CD4-positive, alpha-beta T cell treated with Interleukin-12 subunit alpha and Interleukin-12 subunit beta, for 1 hour (primary cell): ENCODE results near the gene EXOG.

Experiments used
- DNase-seq: peaks from one replicate; pipeline ENCODE4 v3.0.0-alpha.2; 2020

EXOG gene

DNA sequence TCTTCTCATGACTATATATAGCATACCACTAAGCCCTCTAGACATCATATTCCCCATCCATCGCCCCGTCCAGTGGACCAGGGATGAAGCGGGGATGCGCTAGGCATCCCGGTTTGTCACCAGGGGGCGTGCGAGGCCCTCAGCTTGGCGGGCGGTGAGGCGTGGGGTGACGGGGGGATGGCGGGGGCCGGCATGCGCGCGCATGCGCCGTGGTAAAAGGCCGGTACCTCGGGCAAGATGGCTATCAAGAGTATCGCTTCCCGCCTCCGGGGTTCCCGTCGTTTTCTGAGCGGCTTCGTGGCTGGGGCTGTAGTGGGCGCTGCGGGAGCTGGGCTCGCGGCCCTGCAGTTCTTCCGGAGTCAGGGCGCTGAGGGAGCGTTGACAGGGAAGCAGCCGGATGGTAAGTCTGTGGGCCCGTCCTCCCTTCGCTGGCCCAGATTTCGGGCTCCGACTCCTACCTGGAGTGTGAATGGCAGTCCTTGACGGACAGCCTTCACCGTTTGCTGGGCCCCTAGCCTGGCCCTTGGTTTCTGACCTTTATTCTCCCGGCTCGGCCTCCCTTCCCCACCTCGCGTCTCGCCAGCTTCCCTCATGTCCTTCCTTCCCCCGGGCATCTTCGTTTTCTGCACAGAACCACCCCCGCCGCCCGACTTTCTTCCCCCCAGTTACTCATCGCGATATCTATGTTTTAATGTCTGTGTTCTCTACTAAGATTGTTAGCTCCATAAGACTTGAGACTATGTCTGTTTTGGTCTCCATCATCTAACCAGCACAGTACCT, at the start of gene EXOG:
Gene EXOG, plus strand, starts transcription at position 210 of the 780 bp plus-strand sequence. Its CDS starts 28 bp downstream, at position 238.
- DNase-seq: peak; percentile 95

DNA sequence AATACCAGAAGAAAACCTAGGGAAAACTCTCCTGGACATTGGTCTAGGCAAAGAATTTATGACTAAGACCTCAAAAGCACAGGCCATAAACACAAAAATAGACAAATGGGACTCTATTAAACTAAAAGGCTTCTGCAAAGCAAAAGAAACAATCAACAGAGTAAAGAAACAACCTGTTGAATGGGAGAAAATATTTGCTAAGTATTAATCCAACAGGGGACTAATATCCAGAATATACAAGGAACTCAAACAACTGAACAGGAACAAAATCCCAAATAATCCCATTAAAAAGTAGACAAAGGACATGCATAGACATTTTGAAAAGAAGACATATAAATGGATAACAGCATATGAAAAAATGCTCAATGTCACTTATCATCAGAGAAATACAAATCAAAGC, 49.3 kb upstream of the EXOG start:
- no peak for DNase-seq

DNA sequence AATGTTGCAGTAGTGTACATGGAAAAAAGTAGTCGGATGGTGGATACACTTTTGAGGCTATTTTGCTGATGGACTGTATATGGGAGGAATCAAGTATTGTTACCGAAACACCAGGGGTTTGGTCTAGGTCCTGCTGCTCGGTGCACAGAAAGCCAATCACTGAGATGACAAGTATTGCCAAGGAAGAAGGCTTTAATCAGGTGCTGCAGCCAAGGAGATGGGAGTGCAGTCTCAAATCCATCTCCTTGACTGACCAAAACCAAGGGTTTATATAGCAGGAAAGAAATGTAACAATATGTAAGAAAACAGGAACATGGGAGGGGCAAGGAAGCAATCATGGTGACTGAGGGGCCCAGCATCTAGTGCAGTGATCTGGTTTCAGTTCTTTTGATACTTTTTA, 45.3 kb upstream of the EXOG start:
- DNase-seq: no peak

DNA sequence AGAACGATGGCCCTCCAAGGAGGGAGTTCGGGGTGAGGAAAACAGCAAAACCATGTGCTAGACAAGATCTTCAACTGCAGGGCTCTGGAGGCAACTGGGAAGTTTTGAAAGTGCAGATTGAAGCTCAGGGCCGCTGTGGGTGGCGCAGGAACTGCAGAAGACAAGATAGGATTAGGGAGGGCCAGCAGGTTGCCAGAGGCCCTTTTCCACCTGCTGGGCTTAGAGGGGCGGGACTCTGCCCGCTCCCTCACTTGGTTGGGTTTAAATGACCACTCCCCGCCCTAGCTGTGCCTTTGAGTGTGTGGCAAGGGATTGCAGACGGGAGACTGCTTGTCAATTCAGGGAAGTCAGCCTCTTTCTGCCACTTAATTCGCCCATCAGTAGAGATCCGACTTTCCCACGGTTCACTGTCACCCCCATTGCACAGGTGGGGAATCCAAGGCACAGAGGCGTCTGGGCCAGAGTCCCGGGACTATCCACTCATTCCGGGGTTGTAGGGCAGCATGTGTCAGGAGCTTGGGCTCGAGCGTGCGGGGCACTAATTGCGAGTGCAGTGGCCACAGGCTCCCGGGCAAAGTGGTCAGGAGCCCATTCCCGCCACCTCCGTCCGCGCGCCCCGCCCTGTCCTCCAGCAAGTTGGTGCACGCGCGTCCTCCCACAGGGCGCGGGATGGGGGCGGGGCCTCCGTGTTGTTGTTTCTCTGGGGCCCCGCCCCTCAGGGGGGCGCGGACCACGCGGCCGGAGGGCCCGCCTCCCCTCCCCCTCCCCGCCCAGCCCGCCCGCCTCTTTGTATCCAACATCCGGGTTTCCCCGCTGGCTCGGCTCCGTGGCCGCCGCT, 42.8 kb upstream of the EXOG start, which contains the start of gene ACVR2B:
Gene ACVR2B, plus strand, starts transcription at position 816 of the 838 bp plus-strand sequence. CDS start 433 bp downstream, outside the sequence.
- DNase-seq: peak; percentile 77

DNA sequence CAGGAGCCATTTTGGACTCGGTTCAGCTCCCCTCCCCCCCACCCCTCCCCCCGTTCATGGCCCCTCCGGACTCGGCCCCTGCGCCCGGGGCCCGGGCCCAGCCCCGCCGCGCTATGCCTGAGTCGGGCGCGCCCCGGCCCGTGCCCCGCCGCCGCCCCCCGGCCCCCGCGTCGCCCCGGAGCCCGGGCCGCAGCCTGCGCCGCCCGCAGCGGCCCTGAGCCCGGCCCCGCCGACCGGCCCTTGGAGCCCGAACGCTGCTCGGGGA, 42.3 kb upstream of the EXOG start:
- no peak for DNase-seq

DNA sequence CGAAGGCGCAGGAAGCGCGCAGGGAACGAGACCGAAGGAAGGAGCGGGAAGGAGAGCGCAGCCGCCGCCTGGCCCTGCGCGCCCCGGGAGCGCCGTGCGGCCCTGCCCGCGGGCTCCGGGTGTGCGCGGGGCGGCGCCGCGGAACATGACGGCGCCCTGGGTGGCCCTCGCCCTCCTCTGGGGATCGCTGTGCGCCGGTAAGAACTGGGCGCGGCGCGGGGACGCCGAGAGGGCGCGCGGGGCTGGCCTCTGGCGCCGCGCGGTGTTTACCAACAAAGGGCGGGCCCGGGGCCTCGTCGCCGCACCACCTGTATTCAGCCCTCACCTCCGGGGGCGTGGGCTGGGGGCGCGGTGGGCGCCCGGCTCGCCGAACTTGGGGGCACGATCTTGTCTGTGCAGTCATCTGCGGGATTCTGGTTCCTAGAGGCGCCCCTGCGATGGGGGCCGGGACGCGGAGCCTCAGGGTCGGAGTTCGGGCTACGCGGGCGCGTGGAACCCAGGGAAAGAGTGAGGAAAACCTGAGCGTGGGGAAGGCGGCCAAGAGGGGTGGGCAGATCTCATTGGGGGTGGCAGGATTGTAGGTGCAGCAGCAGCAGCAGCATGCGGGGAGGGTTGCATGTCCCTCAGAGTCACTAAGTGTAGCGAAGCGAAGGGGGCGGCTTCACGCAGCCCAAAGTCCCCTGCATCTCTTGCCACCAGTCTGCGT, 41.8 kb upstream of the EXOG start:
- DNase-seq: peak; percentile 38

GRCh38 chr3:38454884-38455638, 41.1 kb upstream of the EXOG start:
- peak; percentile 30 for DNase-seq

DNA sequence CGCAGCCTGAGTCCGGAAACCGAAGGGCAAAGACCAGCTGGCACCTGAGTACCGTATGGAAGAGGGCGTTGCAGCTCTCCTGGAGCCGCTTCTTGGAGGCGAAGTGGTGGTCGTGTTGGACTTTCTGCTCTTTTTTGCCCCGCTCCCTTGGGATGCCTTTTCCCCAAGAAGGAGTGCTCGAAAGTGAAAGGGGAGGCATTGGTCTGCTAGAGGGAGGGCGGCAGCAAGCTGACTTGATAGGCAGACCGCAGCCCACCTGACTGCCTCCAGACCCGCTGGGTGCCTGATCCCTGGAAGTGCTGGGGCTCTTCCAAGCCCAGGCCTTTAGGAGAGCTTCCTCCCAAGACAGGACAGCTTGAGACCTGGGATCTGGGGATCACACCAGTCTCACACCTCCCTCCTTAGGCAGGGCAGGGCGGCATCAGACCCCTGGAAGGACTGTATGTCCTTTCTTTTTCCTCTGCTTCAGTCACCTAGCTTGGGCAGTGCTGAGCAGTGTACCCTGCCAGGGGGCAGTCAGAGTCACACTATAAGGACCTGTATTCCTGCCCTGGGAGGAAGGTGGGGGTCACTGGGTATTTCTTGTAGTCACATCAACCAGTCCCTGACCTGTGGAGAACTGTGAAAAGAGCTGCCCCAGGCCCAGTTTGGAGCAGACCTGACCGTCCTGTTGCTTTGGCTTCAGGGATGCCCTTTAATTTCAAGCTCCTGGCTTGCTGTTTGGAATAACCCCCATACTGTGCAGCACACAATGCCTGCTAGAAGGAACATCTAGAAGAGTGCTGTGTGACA, 40.3 kb upstream of the EXOG start:
- DNase-seq: no peak

DNA sequence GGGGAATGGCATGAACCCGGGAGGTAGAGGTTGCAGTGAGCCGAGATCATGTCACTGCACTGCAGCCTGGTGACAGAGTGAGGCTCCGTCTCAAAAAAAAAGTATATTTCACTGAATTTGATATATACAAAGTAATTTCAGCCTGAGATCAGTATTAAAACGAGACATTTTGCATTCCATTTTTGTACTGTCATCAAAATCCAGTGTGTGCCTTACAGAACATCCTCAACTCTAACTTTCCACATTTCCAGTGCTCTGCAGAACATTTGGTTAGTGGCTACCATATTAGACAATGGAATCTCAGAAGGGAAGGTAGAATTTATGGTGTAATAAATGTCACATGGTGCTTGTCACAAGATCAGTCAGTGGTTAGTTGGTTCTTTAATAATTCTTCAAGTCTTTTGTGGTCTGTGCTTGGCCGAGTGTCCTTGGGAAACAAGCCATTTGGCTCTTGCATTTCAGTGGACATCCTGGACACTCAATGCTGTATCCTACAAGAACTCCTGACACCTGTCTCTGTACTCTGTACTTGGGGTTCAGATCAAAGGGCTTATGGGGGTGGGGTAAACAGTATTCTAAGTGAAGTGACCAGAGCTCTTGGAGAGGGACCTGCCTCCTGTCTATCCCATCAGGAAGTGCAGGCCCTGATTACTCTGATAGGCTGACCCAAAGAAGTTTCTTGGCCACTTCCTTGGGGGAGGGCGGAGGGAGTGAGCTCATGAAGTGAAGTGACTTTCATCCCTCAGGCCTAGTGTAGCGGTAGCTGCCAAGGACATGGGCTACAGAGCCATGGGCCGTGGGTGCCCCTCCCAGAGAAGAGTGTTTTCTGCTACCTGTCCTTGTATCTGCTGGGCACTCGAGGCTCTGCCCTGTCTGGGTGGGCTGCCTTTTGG, 38.8 kb upstream of the EXOG start:
- no peak for DNase-seq

DNA sequence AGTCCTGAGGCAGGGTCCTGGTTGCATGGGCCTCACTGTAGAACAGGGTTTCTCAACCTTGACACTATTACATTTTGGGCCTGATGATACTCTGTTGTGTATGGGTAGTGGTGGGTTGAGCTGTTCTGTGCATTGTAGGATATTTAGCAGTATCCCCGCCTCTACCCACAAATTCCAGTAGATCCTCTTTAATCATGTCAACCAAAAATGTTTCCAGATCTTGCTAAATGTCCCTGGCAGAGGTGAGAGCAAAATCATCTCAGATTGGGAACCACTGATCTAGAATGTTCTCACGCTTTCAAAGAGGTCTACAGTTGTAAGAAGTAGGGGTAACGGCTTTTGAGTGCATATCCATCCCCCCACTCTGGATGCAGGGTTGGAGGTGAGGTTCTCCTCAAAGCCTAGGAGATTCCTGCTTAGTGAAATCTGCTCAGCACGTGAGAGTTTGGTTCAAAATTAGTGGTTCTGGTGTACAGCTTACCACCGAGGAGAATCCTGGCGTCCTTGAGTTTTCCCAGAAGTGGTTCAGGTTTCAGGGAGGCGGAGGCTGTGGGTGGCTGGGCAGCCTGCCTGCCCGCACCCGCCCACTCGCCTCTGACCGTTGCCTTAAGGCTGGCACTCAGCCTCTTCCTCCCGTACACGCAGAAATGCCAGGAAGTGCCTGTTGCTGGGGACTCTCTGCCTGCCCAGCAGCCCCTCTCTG, 37.2 kb upstream of the EXOG start:
- DNase-seq: no peak

DNA sequence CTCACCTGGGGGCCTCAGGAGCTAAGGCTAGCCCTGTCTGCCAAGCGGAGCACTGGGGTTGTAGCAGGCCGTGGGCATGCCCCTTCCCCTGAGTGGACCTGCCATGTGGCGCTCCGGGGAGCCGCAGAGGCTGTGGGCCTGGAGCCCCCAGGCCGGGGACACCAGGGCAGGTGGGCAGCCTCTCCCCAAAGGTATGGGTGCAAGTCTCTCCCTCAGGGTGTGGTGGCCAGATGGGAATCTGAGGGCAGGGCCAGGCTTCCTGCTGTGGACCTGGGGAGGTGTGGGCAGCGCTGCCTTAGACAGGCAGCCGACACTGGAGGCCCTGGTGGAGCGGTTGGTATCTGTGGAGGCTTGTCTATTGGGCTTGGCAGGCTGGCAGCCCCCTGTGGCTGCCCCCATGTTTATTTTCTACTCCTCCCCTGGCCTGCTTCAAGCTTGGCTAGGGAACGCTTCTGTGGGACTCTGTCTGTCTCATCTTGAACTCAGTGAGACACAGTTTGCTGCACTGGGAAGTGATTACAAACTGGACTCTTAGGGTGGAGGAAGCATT, 36.6 kb upstream of the EXOG start:
- DNase-seq: no peak

DNA sequence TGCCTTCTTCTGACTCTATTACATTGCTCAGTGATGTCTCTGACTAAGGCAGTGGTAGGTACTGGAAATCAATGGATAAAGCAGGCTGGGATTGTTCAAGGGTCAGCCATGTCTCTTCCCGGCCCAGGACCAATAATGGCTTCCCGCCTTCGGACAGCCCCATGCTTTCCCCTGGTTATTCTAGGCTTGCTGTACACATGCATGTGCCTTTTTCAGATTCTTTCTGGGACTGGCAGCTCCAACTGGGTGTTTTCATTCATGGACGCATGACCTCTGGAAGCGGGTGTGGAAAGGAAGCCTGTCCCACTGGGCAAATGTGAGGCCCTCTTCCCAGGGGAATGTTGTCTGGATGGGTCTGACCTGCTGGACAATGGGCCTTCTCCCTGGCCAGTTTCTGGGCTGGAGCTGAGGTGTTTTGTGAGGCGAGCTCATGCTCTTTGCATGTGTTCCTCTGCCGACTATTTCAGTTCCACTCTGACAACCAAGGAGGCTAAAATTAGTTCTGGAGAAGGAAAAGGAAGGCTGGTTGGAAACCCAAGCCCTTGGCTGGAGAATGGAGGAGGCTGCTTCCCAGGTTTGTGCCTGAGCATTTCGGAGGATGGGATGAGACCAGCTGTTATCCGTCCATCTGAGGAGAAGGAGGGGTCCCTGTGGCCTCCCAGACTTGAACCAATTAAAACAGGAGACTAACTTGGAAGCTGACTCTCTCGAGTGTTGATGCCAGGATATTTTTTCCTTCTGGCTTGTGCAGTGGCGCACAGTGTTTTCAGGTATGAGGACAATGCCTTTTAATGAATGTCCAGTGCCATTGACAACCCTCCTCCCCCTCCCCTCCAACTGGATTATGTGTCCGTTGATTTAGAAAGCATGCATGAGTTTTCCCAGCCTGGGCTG, 35.5 kb upstream of the EXOG start:
- DNase-seq: no peak

DNA sequence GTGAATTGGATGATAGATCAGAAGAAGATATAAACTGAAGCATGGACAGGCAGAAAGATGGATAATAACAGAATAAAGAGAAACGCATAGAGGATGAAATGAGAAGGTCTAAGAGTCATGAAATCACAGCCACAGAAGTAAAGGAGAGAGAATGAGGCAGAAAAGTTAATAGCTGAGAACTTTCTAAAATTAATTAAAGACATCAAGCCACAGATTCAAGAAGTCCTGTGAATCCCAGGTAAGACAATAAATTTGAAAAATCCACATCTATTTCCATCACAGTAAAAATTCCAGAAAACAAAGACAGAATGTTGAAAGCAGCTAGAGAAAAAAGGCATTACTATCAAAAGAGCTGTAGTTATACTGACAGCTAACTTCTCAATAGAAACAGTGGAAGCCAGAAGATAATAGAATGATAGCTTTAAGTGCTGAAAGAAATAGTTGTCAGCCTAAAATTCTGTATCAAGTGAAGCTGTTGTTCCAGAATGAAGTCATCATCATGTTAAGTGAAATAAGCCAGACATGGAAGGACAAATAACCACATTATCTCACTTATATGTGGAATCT, 30.5 kb upstream of the EXOG start:
- no peak for DNase-seq

- no peak for DNase-seq
Observed at GRCh38 chr3:38468765-38469164, 27.4 kb upstream of the EXOG start.

DNA sequence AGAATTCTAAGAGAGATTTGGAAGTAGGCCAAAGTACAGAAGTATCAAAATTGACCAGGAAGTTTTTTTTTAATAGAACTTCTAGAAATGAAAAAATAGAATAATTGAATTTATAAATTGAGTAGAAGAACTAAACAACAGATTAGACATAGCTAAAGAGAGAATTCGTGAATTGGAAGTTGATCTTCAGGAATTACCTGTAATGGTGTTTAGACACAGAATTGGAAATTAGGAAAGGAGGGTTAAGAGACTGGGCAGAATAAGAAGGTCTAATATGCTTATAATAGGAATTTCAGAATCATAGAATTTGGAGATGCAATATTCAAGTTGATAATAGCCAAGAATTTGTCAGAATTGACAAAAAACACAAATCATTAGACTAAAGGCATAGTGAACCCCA, 26.3 kb upstream of the EXOG start:
- DNase-seq: no peak

GRCh38 chr3:38471260-38471857, 24.8 kb upstream of the EXOG start:
- DNase-seq: no peak

DNA sequence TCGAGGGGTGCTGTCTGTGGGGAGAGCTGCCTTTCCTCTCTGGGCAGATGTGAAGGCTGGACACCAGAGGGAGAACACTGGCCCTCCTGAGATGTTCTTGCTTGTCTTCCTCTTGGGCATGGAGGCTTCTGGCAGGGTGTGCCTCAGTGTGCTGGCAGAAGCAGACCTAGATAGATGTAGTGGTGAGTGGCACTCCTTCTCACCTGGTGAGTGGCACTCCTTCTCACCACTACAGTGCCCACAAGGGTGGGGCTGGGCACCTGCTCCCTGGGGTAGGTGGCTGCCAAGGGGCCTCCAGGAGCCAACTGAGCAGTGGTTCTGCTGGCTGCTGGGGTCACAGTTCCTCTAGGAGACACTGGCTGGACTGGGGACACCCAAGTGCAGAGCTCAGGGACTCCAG, 23.8 kb upstream of the EXOG start:
- DNase-seq: no peak

GRCh38 chr3:38473229-38473628, 22.9 kb upstream of the EXOG start:
- DNase-seq: no peak
